Measurements from ENCODE around the gene GJA3. TPM values are rescaled to one million over a fixed set of nuclear protein-coding genes. Genes with fewer than 3 reads are reported as not detected.

GJA3 gene
- total and polyA plus RNA-seq, 2 of the 8 experiments (the other 6 are each of a cell fraction or from before 2014, with no cell fraction given), result 0.12 to 0.60 TPM

GRCh38 chr13:20141238-20142022, 19.4 kb downstream of the GJA3 start (continued):
- no peak for TF ChIP-seq YY1 (IDR thresholded peaks at IDR 0.05; ENCODE audit: low read depth, low read length)
- no peak for TF ChIP-seq JUND (IDR thresholded peaks at IDR 0.05; ENCODE audit: low read length)
- TF ChIP-seq, protein P1, sequence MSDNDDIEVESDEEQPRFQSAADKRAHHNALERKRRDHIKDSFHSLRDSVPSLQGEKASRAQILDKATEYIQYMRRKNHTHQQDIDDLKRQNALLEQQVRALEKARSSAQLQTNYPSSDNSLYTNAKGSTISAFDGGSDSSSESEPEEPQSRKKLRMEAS (IDR thresholded peaks at IDR 0.05), result no peak
- TF ChIP-seq, protein P2, sequence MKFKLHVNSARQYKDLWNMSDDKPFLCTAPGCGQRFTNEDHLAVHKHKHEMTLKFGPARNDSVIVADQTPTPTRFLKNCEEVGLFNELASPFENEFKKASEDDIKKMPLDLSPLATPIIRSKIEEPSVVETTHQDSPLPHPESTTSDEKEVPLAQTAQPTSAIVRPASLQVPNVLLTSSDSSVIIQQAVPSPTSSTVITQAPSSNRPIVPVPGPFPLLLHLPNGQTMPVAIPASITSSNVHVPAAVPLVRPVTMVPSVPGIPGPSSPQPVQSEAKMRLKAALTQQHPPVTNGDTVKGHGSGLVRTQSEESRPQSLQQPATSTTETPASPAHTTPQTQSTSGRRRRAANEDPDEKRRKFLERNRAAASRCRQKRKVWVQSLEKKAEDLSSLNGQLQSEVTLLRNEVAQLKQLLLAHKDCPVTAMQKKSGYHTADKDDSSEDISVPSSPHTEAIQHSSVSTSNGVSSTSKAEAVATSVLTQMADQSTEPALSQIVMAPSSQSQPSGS (IDR thresholded peaks at IDR 0.05; ENCODE audit: low read length), result no peak
- no peak for TF ChIP-seq SIX5 (IDR thresholded peaks at IDR 0.05; ENCODE audit: low read depth, low read length)
- TF ChIP-seq SP2 (IDR thresholded peaks at IDR 0.05; ENCODE audit: low read length), result no peak
- TF ChIP-seq TCF12 (IDR thresholded peaks at IDR 0.05; ENCODE audit: low read depth, low read length), result no peak
- TF ChIP-seq, protein P3, sequence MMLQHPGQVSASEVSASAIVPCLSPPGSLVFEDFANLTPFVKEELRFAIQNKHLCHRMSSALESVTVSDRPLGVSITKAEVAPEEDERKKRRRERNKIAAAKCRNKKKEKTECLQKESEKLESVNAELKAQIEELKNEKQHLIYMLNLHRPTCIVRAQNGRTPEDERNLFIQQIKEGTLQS (IDR thresholded peaks at IDR 0.05; ENCODE audit: insufficient read depth, low read depth, low read length), result no peak
